Activated CD8-positive, alpha-beta memory T cell treated with anti-CD3 and anti-CD28 coated beads for 36 hours (primary cell): ENCODE results near the gene RPL32. TPM values are rescaled to one million over a fixed set of nuclear protein-coding genes. Genes with fewer than 3 reads are reported as not detected.
"Not testable (repeated sequence)": the region's sequence is repeated elsewhere in the genome, so short reads cannot be mapped to it uniquely, and the experiment has no call there.

Experiments used
- CTCF ChIA-PET: fragments of 350-600 bp; sonication (Branson Sonifier 250); formaldehyde crosslinking; loops from one replicate; lab custom pipeline; 2021; ENCODE audit warnings: antibody characterized with exemption; lab: Charles Lee
- POLR2A ChIA-PET: fragments of 350-600 bp; sonication (Branson Sonifier 250); formaldehyde crosslinking; loops from one replicate; lab custom pipeline; 2021; ENCODE audit warnings: antibody characterized with exemption; lab: Charles Lee
- total RNA-seq, 2 experiments: library from RNA; stranded (reverse); gene quantifications; one replicate each; pipeline ENCODE4 v1.2.3, GENCODE V29; 2021

RPL32 gene
- total RNA-seq, 2 experiments from 2014 or later = 2,580 to 2,744 TPM

- ChIA-PET CTCF (interaction anchor here (0.8 to 1.2 kb wide), 3 partner anchors 20 to 31 kb away, joined by 3 to 4 read pairs (median 3); no protein-coding TSS in a partner anchor), POLR2A (no interaction called here)
Measured at GRCh38 chr3:12870942-12871341, 29.6 kb upstream of the RPL32 start.

DNA sequence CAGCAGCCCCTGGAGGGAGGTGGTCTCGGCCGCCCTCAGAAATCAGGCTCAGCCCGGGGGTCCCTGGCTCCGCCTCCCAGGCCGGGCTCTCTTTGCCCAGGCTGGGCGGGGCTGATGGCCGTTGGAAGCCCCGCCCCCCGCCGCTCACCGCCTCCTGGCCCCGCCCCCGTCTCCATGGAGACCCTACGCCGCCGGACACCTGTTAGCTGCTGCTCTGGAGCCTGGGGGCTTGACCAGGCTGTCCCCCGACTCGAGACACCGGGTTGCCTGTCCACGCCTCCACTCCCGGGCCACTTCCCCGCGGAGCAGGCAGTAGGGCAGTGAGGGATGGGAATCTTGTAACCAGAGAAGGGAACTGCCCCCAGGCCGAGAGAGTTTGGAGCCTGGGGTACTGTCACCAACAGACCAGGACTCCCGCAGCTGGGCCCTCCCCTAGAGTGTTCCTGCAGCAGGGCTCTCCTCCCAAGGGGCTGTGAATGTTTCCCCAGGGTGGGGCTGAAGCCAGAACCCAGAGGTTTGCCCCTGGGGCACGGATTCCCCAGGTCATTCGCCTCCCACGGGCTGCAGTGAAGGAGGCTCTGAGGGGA lies 27.8 kb upstream of the RPL32 start:
- CTCF ChIA-PET = interaction anchor here (1.0 to 1.9 kb wide), 4 partner anchors 10 to 115 kb away, joined by 4 to 8 read pairs (median 6); no protein-coding TSS in a partner anchor
- POLR2A ChIA-PET = no interaction called here

- POLR2A ChIA-PET = no interaction called here
- CTCF ChIA-PET = interaction anchor here (0.9 to 1.9 kb wide), 10 partner anchors 11 to 116 kb away, joined by 3 to 8 read pairs (median 4); partner anchors contain the start of gene RPL32
Measured at GRCh38 chr3:12868039-12869034, 27.0 kb upstream of the RPL32 start.

GRCh38 chr3:12866836-12867235 lies 25.5 kb upstream of the RPL32 start:
- POLR2A ChIA-PET = no interaction called here

DNA sequence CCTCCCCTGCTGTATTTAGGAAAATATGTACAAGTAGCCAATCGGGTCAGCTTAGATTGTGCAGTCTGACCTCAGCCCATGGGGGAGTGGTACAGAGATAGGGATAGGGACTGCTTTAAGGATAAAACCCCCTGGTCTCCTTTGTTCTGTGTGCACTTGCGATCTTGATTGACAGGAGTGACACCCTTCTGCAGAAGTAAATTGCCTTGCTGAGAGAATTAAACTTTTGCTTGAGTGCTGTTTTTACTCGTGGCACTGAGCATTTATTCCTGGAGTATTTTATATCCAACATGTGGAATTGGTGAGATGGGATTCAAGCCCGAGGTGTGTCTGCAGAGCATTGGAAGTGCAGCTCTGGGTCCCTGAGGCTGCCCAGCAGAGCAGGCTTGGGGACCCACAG lies 23.9 kb upstream of the RPL32 start:
- ChIA-PET CTCF (interaction anchor here (1.3 kb wide), 1 partner anchor 15 kb away, joined by 4 read pairs; no protein-coding TSS in a partner anchor), POLR2A (no interaction called here)

More at GRCh38 chr3:12866836-12867235, 25.5 kb upstream of the RPL32 start:
- CTCF ChIA-PET = interaction anchor here (1.7 kb wide), 1 partner anchor 25 kb away, joined by 7 read pairs; no protein-coding TSS in a partner anchor

DNA sequence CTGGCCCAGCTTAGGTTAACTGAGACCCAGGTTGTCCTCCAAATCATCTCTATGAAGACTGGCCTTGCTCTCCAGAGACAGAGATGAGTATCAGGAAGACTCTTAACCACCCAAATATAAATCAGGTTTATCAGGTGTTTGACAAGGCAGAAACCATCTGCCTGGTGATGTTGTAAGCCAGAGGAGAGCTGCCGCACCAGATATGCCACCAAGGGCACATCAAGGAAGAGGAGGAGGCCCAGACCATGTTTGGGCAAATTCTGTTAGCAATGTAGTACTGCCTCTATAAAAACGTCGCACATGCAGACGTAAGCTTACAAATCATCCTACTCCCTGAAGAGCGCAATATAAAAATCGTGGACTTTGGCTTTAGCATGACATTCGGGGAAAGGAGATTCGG lies 21.0 kb upstream of the RPL32 start:
- ChIA-PET CTCF (no interaction called here), POLR2A (no interaction called here)

DNA sequence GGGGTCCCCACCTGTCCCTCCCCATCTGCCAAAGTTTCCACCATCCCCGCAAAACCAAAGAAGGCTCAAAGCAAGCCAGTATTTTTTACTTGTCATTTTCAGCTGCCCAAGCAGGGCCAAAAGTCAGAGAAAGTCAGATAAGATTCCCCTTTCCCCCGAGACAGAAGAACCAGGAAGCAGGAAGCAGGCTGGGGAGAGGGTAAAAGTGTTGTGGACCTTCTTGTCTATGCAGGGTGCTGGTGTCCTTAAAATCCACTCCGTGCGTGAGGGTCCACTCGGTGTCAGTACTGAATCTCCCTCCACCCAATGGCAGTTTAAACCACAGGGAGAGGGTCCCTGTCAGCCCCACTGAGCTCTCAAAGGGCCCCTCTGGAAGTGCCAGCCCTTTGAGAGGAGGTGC lies 20.2 kb upstream of the RPL32 start:
- POLR2A ChIA-PET = no interaction called here
- CTCF ChIA-PET = no interaction called here

GRCh38 chr3:12859840-12860239 lies 18.5 kb upstream of the RPL32 start:
- ChIA-PET POLR2A (interaction anchor here (0.6 kb wide), 1 partner anchor 44 kb away, joined by 3 read pairs; no protein-coding TSS in a partner anchor), CTCF (no interaction called here)

- POLR2A ChIA-PET = no interaction called here
- CTCF ChIA-PET = no interaction called here
Measured at GRCh38 chr3:12856626-12857025, 15.3 kb upstream of the RPL32 start.

DNA sequence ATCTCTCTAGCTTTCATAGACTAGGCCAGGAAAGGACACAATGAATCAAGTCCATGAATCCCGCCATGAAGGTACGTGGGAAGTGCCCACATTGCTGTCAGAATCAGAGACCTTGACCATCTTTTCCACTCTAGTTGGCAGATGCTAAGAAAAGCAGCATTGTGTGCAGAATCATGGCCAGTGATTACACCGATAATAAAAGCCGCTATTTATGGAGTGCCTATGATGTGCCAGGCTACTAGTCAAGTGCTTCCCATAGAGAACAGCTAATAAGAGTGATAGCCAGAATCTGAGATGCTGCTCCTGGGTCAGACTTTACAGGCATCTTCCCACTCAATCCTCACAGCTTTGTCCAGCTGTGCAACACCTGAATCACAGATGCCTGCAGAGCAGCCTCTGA lies 13.2 kb upstream of the RPL32 start:
- ChIA-PET POLR2A (no interaction called here), CTCF (no interaction called here)

- POLR2A ChIA-PET, CTCF ChIA-PET: not testable (repeated sequence)
Measured at GRCh38 chr3:12853847-12854246, 12.5 kb upstream of the RPL32 start.

DNA sequence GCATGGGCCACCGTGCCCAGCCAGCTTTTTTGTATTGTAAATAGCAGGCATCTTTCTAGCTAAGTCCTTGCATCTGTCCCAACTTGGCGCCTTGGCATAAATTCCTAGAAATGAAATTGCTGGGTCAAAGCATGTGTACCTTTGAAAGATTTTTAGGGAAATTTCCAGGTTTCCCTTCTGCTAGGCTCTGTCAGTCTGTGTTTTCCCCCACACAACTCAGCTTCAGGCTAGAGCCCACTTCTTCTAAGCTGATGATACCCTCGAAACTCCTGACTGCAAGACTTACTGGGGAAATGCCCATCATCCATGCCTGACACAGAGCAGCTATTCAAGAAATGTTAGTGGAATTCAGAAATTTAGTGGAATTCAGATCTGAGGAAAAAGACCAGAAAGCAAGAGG lies 10.8 kb upstream of the RPL32 start:
- POLR2A ChIA-PET = no interaction called here
- CTCF ChIA-PET = no interaction called here

DNA sequence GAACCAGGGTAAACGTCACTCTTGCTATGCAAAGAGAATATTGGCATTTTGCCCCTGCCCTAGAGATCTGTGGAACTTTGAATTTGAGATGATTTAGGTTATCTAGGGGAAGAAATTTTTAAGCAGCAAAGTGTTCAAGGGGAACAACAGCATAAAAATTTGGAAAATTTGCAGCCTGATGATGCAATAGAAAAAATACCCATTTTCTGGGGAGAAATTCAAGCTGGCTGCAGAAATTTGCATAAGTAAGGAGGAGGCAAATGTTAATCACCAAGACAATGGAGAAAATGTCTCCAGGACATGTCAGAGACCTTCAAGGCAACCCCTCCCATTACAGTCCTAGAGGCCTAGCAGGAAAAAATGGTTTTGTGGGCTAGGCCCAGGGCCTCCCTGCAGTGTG lies 4.4 kb upstream of the RPL32 start:
- CTCF ChIA-PET = no interaction called here
- POLR2A ChIA-PET = no interaction called here

GRCh38 chr3:12842469-12842868 lies 1.1 kb upstream of the RPL32 start:
- ChIA-PET CTCF (interaction anchor here (1.0 to 2.4 kb wide), 5 partner anchors 12 to 55 kb away, joined by 3 to 12 read pairs (median 4); no protein-coding TSS in a partner anchor), POLR2A (no interaction called here)

DNA sequence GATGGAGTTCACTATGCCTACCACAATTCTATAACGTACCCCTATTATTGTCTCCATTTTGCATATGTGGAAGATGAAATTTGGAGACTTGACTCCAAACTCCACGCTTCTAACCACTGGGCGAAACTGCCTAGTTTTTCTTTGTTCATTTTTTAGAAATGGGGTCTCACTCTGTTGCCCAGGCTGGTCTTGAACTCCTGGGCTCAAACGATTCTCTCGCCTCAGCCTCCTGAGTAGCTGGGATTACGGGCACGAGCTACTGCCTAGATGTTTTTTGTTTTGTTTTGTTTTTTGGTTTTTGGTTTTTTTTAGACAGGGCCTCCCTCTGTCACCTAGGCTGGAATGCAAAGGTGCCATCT lies 584 bp upstream of the RPL32 start:
- CTCF ChIA-PET = interaction anchor here (0.6 to 2.4 kb wide), 14 partner anchors 11 to 151 kb away, joined by 3 to 12 read pairs (median 4); no protein-coding TSS in a partner anchor

DNA sequence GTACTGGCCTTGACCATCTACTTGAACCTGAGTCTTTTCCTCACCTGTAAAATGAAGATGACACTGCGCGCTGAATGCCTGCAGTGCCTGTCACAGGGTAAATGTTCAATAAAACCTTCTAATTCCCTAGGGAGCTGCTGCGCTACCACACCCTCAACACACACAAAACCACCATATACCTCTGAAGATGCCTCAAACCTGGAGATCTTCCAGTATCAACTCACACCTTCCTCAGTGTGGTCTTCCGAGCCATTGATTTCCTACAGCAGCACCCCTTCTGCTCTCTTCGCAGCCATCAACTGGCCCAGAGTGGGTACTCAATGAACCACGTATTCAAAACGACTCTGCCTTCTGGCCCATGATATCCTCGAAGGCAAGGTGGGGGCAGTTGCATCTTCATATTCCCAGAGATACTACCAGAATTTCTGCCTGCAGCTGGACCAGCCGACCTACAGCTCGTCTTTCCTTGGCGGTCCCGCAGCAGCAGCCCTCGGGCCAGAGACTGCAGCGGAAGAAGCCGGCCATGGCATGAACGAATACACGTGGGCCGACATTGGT lies 695 bp downstream of the RPL32 start:
- ChIA-PET POLR2A (interaction anchor here (1.2 to 2.8 kb wide), 5 partner anchors 9 to 639 kb away, joined by 3 to 20 read pairs (median 4); partner anchors contain the start of genes HDAC11 and RAF1), CTCF (interaction anchor here (0.9 to 2.4 kb wide), 4 partner anchors 8 to 53 kb away, joined by 3 to 12 read pairs (median 4); no protein-coding TSS in a partner anchor)

More for the DNA sequence above, 584 bp upstream of the RPL32 start:
- POLR2A ChIA-PET = interaction anchor here (0.6 to 2.8 kb wide), 7 partner anchors 11 to 638 kb away, joined by 3 to 20 read pairs (median 4); partner anchors contain the start of genes HDAC11 and RAF1

GRCh38 chr3:12840148-12840547 lies 1.2 kb downstream of the RPL32 start:
- ChIA-PET CTCF (interaction anchor here (0.7 to 1.3 kb wide), 3 partner anchors 8 to 51 kb away, joined by 3 to 4 read pairs (median 3); no protein-coding TSS in a partner anchor), POLR2A (interaction anchor here (1.2 to 2.8 kb wide), 2 partner anchors 9 to 27 kb away, joined by 3 to 20 read pairs; no protein-coding TSS in a partner anchor)

GRCh38 chr3:12839156-12839946 lies 2.0 kb downstream of the RPL32 start:
- POLR2A ChIA-PET = interaction anchor here (0.6 to 2.8 kb wide), 3 partner anchors 8 to 50 kb away, joined by 3 to 20 read pairs (median 4); no protein-coding TSS in a partner anchor
- CTCF ChIA-PET = interaction anchor here (0.7 to 0.9 kb wide), 2 partner anchors 31 to 134 kb away, joined by 3 to 4 read pairs; no protein-coding TSS in a partner anchor
